PC-3 (cell line): ENCODE measurements around the gene FAM222A. TPM values are rescaled to one million over a fixed set of nuclear protein-coding genes. Genes with fewer than 3 reads are reported as not detected.
A peak's percentile ranks its signal among the peaks of the same experiment; 100 is the strongest.

Source experiments
- ATAC-seq: fragments of 200-7000 bp; cut with Tn5 transposase; 2 replicates; pipeline ENCODE4 v1.9.1; 2020; ENCODE audit warnings: mild to moderate bottlenecking, moderate library complexity
- BruUV-seq: library from RNA; stranded (reverse); fragments of 400-500 nt; replicated peaks from 2 replicates; lab custom pipeline; 2021; lab: Mats Ljungman, UMichigan
- CTCF ChIA-PET: fragments of 300-600 bp; sonication (Branson Sonifier 250); formaldehyde crosslinking; loops from one replicate; lab custom pipeline; 2022; ENCODE audit warnings: antibody characterized with exemption; lab: Charles Lee
- POLR2A ChIA-PET: fragments of 300-600 bp; sonication (Branson Sonifier 250); formaldehyde crosslinking; loops from one replicate; lab custom pipeline; 2022; ENCODE audit warnings: antibody characterized with exemption; ENCODE audit not compliant: unreplicated experiment; lab: Charles Lee
- DNase-seq: peaks from one replicate; pipeline ENCODE4 v3.0.0-alpha.2; 2015
- H2AFZ ChIP-seq: fragments of 300-600 bp; sonication (generic); 2 replicates; pipeline ENCODE4 v1.6.0; 2016; ENCODE audit warnings: antibody characterized with exemption, low read length
- H3F3A ChIP-seq: fragments of 300-600 bp; sonication (generic); one replicate; pipeline ENCODE4 v1.6.0; 2017; ENCODE audit warnings: antibody characterized with exemption, low read length, control low read depth, mild to moderate bottlenecking; ENCODE audit not compliant: unreplicated experiment
- H3K27ac ChIP-seq: fragments of 300-600 bp; sonication (generic); 2 replicates; pipeline ENCODE4 v1.5.1; 2016; ENCODE audit warnings: mild to moderate bottlenecking, low read length
- H3K27me3 ChIP-seq: fragments of 300-600 bp; sonication (generic); 2 replicates; pipeline ENCODE4 v1.6.1; 2016; ENCODE audit warnings: low read length, mixed read lengths
- H3K36me3 ChIP-seq: fragments of 300-600 bp; sonication (generic); 2 replicates; pipeline ENCODE4 v1.6.1; 2016; ENCODE audit warnings: low read depth, mixed run types, low read length, mixed read lengths
- H3K4me1 ChIP-seq: fragments of 300-600 bp; sonication (generic); 2 replicates; pipeline ENCODE4 v1.5.1; 2016; ENCODE audit warnings: low read length; ENCODE audit not compliant: insufficient read depth
- H3K4me2 ChIP-seq: fragments of 300-600 bp; sonication (generic); 2 replicates; pipeline ENCODE4 v1.6.0; 2016; ENCODE audit warnings: low read length
- H3K4me3 ChIP-seq: fragments of 300-600 bp; sonication (generic); 2 replicates; pipeline ENCODE4 v1.5.1; 2016; ENCODE audit warnings: mild to moderate bottlenecking, low read length, mixed read lengths
- H3K79me2 ChIP-seq: fragments of 300-600 bp; sonication (generic); 2 replicates; pipeline ENCODE4 v1.6.1; 2017; ENCODE audit warnings: low read length, mixed read lengths
- H3K9ac ChIP-seq: fragments of 300-600 bp; sonication (generic); 2 replicates; pipeline ENCODE4 v1.6.0; 2016; ENCODE audit warnings: mild to moderate bottlenecking, low read length
- H3K9me2 ChIP-seq: fragments of 300-600 bp; sonication (generic); replicated peaks from 2 replicates; pipeline ENCODE4 v1.6.1; 2016; ENCODE audit warnings: mixed run types, low read length, mixed read lengths
- H3K9me3 ChIP-seq: fragments of 300-600 bp; sonication (generic); 2 replicates; pipeline ENCODE4 v1.6.1; 2016; ENCODE audit warnings: low read length, mixed read lengths
- H4K20me1 ChIP-seq: fragments of 300-600 bp; sonication (generic); 2 replicates; pipeline ENCODE4 v1.6.1; 2016; ENCODE audit warnings: low read length, mixed read lengths
- CTCF ChIP-seq: fragments of 300-600 bp; sonication (generic); conservative IDR thresholded peaks from 2 replicates; pipeline ENCODE4 v1.5.1; 2017; ENCODE audit warnings: antibody characterized with exemption, low read depth, mild to moderate bottlenecking, low read length
- EZH2 ChIP-seq: fragments of 300-600 bp; sonication (generic); IDR thresholded peaks from one replicate; pipeline ENCODE4 v1.6.1; 2017; ENCODE audit warnings: antibody characterized with exemption, mild to moderate bottlenecking, low read length; ENCODE audit not compliant: unreplicated experiment
- EZH2phosphoT487 ChIP-seq: fragments of 300-600 bp; sonication (generic); IDR thresholded peaks from 2 replicates; pipeline ENCODE4 v1.6.1; 2018; ENCODE audit warnings: mild to moderate bottlenecking, antibody characterized with exemption, low read length, borderline replicate concordance
- intact Hi-C: fragments of 100-400 bp; cut with micrococcal nuclease; formaldehyde crosslinking; loops from 2 replicates; pipeline ENCODE4 v1.9.0; 2023
- total RNA-seq: library from RNA; depleted of rRNA; stranded (reverse); fragments of >200 nt; gene quantifications from 2 replicates; pipeline ENCODE4 v1.2.3, GENCODE V29; 2014

The FAM222A gene
- total RNA-seq, 1 experiment from 2014 or later, result 11.7 TPM

- H3F3A ChIP-seq, result no peaks in the 10 kb centered on the region
- ATAC-seq (no peak), DNase-seq (no peak)
- no peaks in the 10 kb centered on the region for H3K9me3 ChIP-seq
- no peak overlapping the region for H3K4me2 ChIP-seq
- H3K36me3 ChIP-seq, result no peaks in the 10 kb centered on the region
- H2AFZ ChIP-seq, result no peak overlapping the region
- no peaks in the 10 kb centered on the region for H3K9me2 ChIP-seq
- intact Hi-C loops, result no loop called here
- POLR2A ChIA-PET, result no interaction called here
- no peak overlapping the region for H3K9ac ChIP-seq
- H3K79me2 ChIP-seq, result no peaks in the 10 kb centered on the region
- no peaks in the 10 kb centered on the region for H4K20me1 ChIP-seq
- H3K27ac ChIP-seq, result no peak overlapping the region
- no peaks in the 10 kb centered on the region for H3K27me3 ChIP-seq
- H3K4me1 ChIP-seq, result no peaks in the 10 kb centered on the region
- TF ChIP-seq EZH2phosphoT487 (no peak), CTCF (no peak), EZH2 (no peak)
- CTCF ChIA-PET, result interaction anchor here (0.5 to 0.6 kb wide), 2 partner anchors 23 to 62 kb away, joined by 3 to 4 read pairs; no protein-coding TSS in a partner anchor
- BruUV-seq, result no TSS peak
- no peak overlapping the region for H3K4me3 ChIP-seq
Measured at GRCh38 chr12:109783135-109783964, 69.7 kb downstream of the FAM222A start.

DNA sequence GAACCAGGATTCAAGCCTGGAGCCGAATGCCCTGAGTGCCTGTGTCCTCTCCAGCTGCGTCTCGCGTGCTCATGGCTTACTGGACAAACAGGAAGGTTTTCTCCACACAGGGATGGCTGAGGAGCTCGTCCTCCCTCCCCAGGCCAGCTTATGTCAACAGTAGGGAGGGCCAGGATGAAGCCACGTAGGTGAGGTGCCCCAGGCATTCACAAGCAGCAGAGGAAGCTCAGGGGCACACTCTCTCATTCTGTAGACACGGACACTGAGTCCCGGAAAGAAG lies 70.3 kb downstream of the FAM222A start:
- Histone ChIP-seq H3K9ac (no peak overlapping the region), H3K27me3 (no peaks in the 10 kb centered on the region), H3K4me1 (no peaks in the 10 kb centered on the region), H3K4me3 (no peak overlapping the region), H3K79me2 (no peaks in the 10 kb centered on the region), H3K9me2 (no peaks in the 10 kb centered on the region), H3K36me3 (no peaks in the 10 kb centered on the region), H3K27ac (no peak overlapping the region), H2AFZ (no peak overlapping the region), H4K20me1 (no peaks in the 10 kb centered on the region), H3K9me3 (no peaks in the 10 kb centered on the region), H3K4me2 (no peak overlapping the region), H3F3A (no peaks in the 10 kb centered on the region)
- TF ChIP-seq CTCF (no peak), EZH2phosphoT487 (no peak)
- POLR2A ChIA-PET, result no interaction called here
- DNase-seq, result peak; percentile 27
- CTCF ChIA-PET, result interaction anchor here (0.6 kb wide), 1 partner anchor 61 kb away, joined by 3 read pairs; no protein-coding TSS in a partner anchor
- ATAC-seq, result no peak
- BruUV-seq, result no TSS peak
- intact Hi-C loops, result no loop called here

DNA sequence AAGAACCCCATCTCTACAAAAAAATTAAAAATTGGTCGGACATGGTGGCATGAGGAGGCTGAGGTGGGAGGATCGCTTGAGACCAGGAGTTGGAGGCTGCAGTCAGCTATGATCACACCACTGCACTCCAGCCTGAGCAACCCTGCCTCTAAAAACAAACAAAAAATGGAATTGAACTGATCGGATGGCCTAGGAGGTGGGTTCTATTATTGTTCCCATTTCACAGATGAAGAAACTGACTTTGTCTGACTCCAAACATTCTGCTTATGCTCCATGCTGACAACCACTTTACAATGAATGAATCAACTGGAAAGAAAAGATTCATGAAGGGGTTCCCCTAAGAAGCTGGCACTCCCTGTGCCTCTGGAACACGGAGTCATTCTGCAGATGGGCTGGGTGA lies 72.2 kb downstream of the FAM222A start:
- ChIA-PET CTCF (interaction anchor here (0.6 kb wide), 1 partner anchor 59 kb away, joined by 4 read pairs; no protein-coding TSS in a partner anchor), POLR2A (no interaction called here)
- H3K9ac ChIP-seq, result no peak overlapping the region
- no peaks in the 10 kb centered on the region for H3K9me3 ChIP-seq
- no peak overlapping the region for H3K4me2 ChIP-seq
- no peak overlapping the region for H3K27ac ChIP-seq
- ATAC-seq (no peak), DNase-seq (no peak)
- no TSS peak for BruUV-seq
- no peaks in the 10 kb centered on the region for H3K79me2 ChIP-seq
- no peak overlapping the region for H2AFZ ChIP-seq
- TF ChIP-seq CTCF (no peak), EZH2phosphoT487 (no peak), EZH2 (no peak)
- H3K4me1 ChIP-seq, result no peaks in the 10 kb centered on the region
- H3K27me3 ChIP-seq, result no peaks in the 10 kb centered on the region
- no peak overlapping the region for H3K4me3 ChIP-seq
- intact Hi-C loops, result no loop called here
- no peaks in the 10 kb centered on the region for H3F3A ChIP-seq
- no peaks in the 10 kb centered on the region for H3K36me3 ChIP-seq
- no peaks in the 10 kb centered on the region for H4K20me1 ChIP-seq
- H3K9me2 ChIP-seq, result no peaks in the 10 kb centered on the region
